ENCODE data around the gene RAPGEF4.

DNA sequence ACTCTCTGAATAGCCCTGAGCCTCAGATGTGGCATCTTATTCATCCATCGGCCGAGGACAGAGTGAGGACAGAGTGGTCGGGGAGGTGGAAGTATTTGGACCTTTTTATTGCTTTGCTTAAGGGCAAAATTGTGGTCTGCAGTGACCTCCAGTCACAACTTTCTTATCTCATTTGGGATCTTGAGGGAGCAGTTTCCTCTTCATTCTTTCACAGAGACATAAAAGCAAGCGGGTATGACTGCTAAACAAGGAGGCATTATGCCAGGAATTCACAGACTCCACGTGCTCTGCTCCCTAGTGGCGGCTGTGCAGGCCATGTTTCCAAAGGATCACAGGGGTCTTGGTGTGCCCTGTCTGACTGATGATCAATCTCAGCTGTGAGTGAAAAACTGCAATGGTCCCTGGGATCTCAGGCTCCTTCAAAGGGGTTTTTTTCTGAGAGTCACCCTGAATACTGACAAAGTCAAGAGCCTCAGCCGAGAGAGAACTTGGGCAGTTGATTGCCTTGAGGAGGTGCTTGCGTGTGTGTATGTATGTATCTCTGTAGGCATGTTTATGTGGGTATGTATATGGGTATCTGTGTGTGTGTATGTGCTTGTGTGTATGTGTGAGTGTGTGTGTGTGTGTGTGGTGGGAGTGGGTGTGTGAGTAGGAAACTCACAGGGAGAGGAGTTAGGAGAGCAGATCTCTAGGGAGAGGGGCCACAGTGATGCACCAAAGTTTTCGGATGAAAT lies 47.7 kb downstream of the RAPGEF4 start:
- no peak for TF ChIP-seq KDM1A (IDR thresholded peaks at IDR 0.05; ENCODE audit: borderline replicate concordance, low read length)
- TF ChIP-seq, protein P1, sequence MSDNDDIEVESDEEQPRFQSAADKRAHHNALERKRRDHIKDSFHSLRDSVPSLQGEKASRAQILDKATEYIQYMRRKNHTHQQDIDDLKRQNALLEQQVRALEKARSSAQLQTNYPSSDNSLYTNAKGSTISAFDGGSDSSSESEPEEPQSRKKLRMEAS (IDR thresholded peaks at IDR 0.05), result 0 out of 2 replicates have a peak, but pooled peaks have one; percentile 26
- TF ChIP-seq POLR2A (IDR thresholded peaks at IDR 0.05; ENCODE audit: control extremely low read depth in 1 of 2, low read depth in 2 of 2, low read length in 2 of 2), result no peak
- no peak for TF ChIP-seq EP300 (IDR thresholded peaks at IDR 0.05; ENCODE audit: borderline replicate concordance in 1 of 2, low read depth in 2 of 2, low read length in 2 of 2)

Data from H1 (cell line).